AG04450 (cell line): Measurements from ENCODE around the gene LPAR4. TPM values are rescaled to one million over a fixed set of nuclear protein-coding genes. Genes with fewer than 3 reads are reported as not detected.

Experiments
- CTCF ChIA-PET: fragments of 300-600, 350-600 bp; formaldehyde crosslinking; extraction: SDS; loops from one replicate; lab custom pipeline; 2022; ENCODE audit warnings: antibody characterized with exemption, inconsistent platforms; lab: Charles Lee
- POLR2A ChIA-PET: fragments of 350-600 bp; formaldehyde crosslinking; extraction: SDS; loops from one replicate; lab custom pipeline; 2021; ENCODE audit warnings: antibody characterized with exemption, inconsistent platforms; lab: Yijun Ruan, JAX
- DNase-seq: peaks from one replicate; pipeline ENCODE4 v3.0.0-alpha.2; 2011; ENCODE audit warnings: low read depth, low spot score
- H3K27ac ChIP-seq: one replicate; pipeline ENCODE4 v1.5.1; 2012; ENCODE audit warnings: low read depth, low read length, control low read depth
- H3K27me3 ChIP-seq: one replicate; pipeline ENCODE4 v1.6.0; 2012; ENCODE audit warnings: low read length; ENCODE audit not compliant: control insufficient read depth, insufficient read depth
- H3K4me3 ChIP-seq: 2 replicates; pipeline ENCODE4 v1.5.1; 2011; ENCODE audit warnings: mild to moderate bottlenecking, low read depth, low read length, control low read depth
- H3K9me3 ChIP-seq: 2 replicates; pipeline ENCODE4 v1.5.1; 2012; ENCODE audit warnings: low read length; ENCODE audit not compliant: control insufficient read depth, insufficient read depth
- polyA plus RNA-seq: library from polyadenylated mRNA; depleted of rRNA; stranded (reverse); fragments of >200 nt; gene quantifications from 2 replicates; pipeline ENCODE4 v1.2.3, GENCODE V29; 2011
- TF ChIP-seq, protein P1 (sequence below): IDR thresholded peaks from 2 replicates; pipeline ENCODE4 v1.5.1; 2011; ENCODE audit warnings: low read depth, low read length, control low read depth, inconsistent platforms

The LPAR4 gene
- polyA plus RNA-seq, 1 experiment: not detected

DNA sequence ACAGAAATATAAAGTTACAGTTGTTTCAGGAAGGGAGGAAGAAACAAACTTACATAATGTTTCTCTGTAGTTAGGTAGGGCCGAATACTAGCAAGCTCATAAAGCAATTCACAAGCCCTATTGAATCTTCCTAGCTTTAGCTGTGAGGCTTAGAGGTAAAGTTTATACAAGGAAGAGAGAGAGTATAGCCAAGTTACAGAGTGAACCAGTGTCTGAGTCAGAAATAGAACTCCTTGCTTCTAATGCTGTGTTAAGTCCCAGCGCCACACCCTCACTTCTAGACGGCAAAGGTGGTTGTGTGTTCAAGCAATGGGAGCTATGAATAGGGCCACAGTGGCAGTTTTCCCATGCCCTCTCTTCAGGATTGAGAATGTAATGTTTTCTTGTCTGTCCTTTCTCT, 6.1 kb downstream of the LPAR4 start:
- no peak for DNase-seq
- Histone ChIP-seq H3K9me3 (no peaks in the 10 kb centered on the region), H3K27ac (no peak overlapping the region), H3K27me3 (no peaks in the 10 kb centered on the region), H3K4me3 (no peak overlapping the region)
- TF ChIP-seq, protein P1, sequence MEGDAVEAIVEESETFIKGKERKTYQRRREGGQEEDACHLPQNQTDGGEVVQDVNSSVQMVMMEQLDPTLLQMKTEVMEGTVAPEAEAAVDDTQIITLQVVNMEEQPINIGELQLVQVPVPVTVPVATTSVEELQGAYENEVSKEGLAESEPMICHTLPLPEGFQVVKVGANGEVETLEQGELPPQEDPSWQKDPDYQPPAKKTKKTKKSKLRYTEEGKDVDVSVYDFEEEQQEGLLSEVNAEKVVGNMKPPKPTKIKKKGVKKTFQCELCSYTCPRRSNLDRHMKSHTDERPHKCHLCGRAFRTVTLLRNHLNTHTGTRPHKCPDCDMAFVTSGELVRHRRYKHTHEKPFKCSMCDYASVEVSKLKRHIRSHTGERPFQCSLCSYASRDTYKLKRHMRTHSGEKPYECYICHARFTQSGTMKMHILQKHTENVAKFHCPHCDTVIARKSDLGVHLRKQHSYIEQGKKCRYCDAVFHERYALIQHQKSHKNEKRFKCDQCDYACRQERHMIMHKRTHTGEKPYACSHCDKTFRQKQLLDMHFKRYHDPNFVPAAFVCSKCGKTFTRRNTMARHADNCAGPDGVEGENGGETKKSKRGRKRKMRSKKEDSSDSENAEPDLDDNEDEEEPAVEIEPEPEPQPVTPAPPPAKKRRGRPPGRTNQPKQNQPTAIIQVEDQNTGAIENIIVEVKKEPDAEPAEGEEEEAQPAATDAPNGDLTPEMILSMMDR: no peak
- CTCF ChIA-PET: no interaction called here
- POLR2A ChIA-PET: no interaction called here

DNA sequence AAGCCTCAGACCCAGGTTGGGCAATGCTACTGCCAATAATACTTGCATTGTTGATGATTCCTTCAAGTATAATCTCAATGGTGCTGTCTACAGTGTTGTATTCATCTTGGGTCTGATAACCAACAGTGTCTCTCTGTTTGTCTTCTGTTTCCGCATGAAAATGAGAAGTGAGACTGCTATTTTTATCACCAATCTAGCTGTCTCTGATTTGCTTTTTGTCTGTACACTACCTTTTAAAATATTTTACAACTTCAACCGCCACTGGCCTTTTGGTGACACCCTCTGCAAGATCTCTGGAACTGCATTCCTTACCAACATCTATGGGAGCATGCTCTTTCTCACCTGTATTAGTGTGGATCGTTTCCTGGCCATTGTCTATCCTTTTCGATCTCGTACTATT, 7.4 kb downstream of the LPAR4 start:
- H3K27me3 ChIP-seq: no peaks in the 10 kb centered on the region
- ChIA-PET CTCF (no interaction called here), POLR2A (no interaction called here)
- no peak overlapping the region for H3K27ac ChIP-seq
- no peaks in the 10 kb centered on the region for H3K9me3 ChIP-seq
- no peak overlapping the region for H3K4me3 ChIP-seq
- TF ChIP-seq, protein P1: no peak
- no peak for DNase-seq

DNA sequence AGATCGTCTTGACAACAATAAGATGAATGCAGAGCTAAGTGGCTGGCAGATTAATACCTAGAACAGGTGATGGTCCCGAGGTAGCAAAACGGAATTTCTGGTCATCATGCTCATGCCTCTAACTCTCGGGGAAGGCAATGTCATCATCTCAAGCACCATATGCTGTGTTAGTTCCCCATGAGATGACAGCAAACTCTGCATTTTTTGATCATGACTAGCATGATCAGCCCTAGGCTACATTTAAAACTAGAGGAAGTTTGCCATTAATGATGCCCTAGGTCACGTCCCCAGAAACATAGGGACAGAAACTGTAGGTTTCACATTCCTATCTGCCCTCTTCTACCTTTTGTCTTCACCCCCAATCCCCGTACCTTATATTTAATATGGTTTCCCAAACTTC, 11.6 kb downstream of the LPAR4 start:
- no peak for DNase-seq
- H3K9me3 ChIP-seq: no peaks in the 10 kb centered on the region
- no peak overlapping the region for H3K4me3 ChIP-seq
- ChIA-PET CTCF (no interaction called here), POLR2A (no interaction called here)
- TF ChIP-seq, protein P1: no peak
- H3K27me3 ChIP-seq: no peaks in the 10 kb centered on the region
- no peak overlapping the region for H3K27ac ChIP-seq

DNA sequence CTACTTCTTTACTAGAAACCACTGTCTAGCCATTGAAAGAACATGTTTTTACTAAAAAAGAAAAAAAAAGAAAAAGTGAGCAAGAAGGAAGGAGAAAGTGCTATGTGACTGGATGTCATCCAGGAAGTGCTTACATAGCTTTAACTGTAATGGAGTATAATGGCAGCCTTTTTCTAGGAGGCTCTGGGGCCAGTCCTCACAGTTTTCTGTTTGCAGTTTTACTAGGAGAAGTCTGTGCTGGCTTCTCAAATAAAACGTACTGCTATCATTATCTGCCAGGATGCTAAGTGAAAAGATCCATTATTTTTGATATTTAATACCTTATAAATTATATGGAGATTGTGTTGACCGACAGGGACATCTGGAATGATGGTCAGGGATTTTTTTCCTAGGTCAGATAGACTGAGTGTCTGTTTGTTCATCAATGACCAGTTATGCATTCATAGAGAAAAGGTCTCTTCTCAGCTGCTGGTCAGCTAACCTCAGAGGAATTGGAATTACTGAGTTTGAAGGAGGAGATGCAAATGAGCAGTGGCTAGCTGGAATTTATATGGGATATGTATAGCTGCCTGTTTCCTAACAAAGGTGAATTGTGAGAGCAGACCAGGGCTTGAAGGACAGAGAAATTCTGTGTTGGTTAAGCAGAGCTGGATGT, 21.7 kb downstream of the LPAR4 start:
- H3K27ac ChIP-seq: no peak overlapping the region
- no peak for DNase-seq
- POLR2A ChIA-PET: no interaction called here

DNA sequence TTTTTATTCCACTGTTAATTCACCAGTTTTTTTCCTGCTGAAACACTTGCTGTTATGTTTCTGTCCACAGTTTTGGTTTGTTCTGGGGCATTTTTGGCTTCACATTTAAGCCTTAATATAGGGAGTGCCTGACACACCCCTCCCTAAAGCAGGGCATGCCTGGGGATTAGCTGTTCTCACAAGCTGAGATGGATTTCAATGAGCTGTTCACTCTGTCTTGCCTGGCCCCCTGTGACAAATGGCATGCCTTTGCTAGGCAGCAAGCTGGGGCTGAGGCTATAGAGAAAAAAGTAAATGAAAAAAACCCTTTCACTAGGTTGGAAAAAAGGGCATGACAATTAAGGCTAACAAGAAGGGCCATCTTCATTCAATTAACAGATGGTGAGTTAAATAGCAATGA, 22.4 kb downstream of the LPAR4 start:
- ChIA-PET POLR2A (no interaction called here), CTCF (no interaction called here)
- TF ChIP-seq, protein P1: no peak
- H3K4me3 ChIP-seq: no peak overlapping the region
- H3K27ac ChIP-seq: no peak overlapping the region
- no peaks in the 10 kb centered on the region for H3K9me3 ChIP-seq
- no peaks in the 10 kb centered on the region for H3K27me3 ChIP-seq
- no peak for DNase-seq

More for the DNA sequence above, 21.7 kb downstream of the LPAR4 start:
- Histone ChIP-seq H3K4me3 (no peak overlapping the region), H3K27me3 (no peaks in the 10 kb centered on the region), H3K9me3 (no peaks in the 10 kb centered on the region)
- CTCF ChIA-PET: no interaction called here
- TF ChIP-seq, protein P1: no peak
